Right ventricle myocardium inferior (tissue), 1 donor: Measurements from ENCODE around the gene NUDT4. TPM values are rescaled to one million over a fixed set of nuclear protein-coding genes. Genes with fewer than 3 reads are reported as not detected.

ENCODE experiments used
- ATAC-seq: fragments of 200-7000 bp; cut with Tn5 transposase; one replicate; pipeline ENCODE4 v1.9.1; 2020; ENCODE audit warnings: mild to moderate bottlenecking, moderate library complexity
- DNase-seq: peaks from one replicate; pipeline ENCODE4 v3.0.0; 2021; ENCODE audit errors: missing footprints
- intact Hi-C: fragments of 100-400 bp; cut with DNase I; formaldehyde crosslinking; loops from one replicate; pipeline ENCODE4 v1.11.0; 2022
- total RNA-seq: library from RNA; stranded (reverse); fragmentation: NEBNext Ultra II Directional; extraction: Animal tissue kit (Norgen Biotek cat#: 25700); gene quantifications from one replicate; pipeline ENCODE4 v1.2.1, GENCODE V29; 2021
- donor health status: DM: no; HTN: yes; CAD: no; lungs with severe emphysema.

NUDT4 gene
- total RNA-seq, 1 donor from 2014 or later, result 445 TPM

GRCh38 chr12:93442411-93443340 lies 65.0 kb downstream of the NUDT4 start:
- DNase-seq (no peak), ATAC-seq (peak; percentile 1)
- intact Hi-C loops, result no loop called here

- DNase-seq, result peak; percentile 42
- no peak for ATAC-seq
- intact Hi-C loops, result no loop called here
Measured at GRCh38 chr12:93443576-93443975, 65.9 kb downstream of the NUDT4 start.

- no peak for ATAC-seq
- DNase-seq, result no peak
- intact Hi-C loops, result no loop called here
Measured at GRCh38 chr12:93447555-93448290, 70.0 kb downstream of the NUDT4 start.

DNA sequence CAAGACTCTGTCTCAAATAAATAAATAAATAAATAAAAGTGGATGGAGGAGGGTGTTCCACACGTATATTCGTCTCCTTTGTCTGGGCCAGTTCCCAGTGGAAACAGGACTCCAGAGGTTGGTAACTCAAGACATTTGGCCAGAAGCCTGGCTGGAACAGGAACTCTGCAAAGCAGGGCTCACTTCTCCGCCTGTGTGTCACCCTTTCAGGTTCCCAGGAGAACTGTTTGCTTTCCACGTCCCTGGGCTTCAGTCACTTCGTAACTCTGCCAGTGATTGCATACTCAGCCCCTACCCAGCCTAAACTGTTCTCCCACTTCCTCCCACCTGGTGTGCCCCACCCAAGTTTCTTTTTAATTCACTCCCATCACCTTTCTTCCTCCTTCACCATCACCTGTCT lies 71.1 kb downstream of the NUDT4 start:
- intact Hi-C loops, result no loop called here
- ATAC-seq (no peak), DNase-seq (peak; percentile 5)

DNA sequence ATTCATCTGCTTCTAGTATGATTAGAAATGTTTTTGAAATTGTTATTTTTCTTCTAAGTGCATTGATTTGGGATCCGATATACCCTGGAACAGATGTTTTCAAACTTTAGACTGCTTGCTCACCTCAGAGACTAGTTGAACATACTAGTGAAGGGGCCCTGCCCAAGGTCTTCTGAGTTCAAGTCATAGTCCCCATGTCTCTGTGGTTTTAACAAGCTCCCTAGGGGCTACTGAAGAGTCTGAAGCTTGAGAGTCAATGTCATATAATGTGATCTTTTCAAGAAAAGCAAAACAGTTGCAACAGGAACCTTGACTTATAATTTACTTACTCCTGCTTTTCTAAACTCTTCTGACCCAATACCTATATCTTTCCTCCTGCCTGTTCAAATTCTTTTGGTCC lies 71.6 kb downstream of the NUDT4 start:
- intact Hi-C loops, result no loop called here
- ATAC-seq, result no peak
- no peak for DNase-seq

- peak; percentile 21 for DNase-seq
- no peak for ATAC-seq
- intact Hi-C loops, result no loop called here
Measured at GRCh38 chr12:93451423-93452158, 73.9 kb downstream of the NUDT4 start.

DNA sequence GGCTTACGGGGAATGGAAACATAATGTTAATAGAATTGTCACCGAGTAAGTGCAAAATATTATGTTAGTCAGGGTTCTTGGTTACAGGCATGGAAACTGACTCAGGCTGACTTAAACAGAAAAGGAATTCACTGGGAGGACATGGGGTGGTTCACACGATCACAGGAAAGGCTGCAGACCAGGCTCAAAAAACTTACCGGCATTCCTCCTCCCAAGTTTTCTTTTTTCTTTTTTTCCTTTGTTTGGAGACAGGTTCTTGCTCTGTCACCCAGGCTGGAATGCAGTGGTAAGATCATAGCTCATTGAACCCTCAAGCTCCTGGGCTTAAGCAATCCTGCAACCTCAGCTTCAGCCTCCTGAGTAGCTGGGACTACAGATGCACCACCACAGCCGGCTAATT lies 75.9 kb downstream of the NUDT4 start:
- ATAC-seq, result no peak
- intact Hi-C loops, result no loop called here
- DNase-seq, result no peak

DNA sequence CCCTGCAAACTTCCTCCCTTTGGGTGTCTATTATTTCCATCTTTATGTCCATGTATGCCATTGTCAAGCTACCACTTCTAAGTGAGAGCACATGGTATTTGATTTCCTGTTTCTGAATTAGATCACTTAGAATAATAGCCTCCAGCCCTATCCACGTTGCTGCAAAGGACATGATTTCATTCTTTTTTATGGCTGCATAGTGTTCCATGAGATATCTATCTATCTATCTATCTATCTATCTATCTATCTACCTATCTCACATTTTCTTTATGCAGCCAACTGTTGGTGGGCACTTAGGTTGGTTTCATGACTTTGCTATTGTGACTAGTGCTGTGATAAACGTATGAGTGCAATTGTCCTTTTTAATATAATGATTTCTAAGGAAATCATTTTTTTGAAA lies 78.4 kb downstream of the NUDT4 start:
- DNase-seq (no peak), ATAC-seq (no peak)
- intact Hi-C loops, result no loop called here

Other genes with a start within 250 kb of the NUDT4 start
- 87.1 TPM for gene UBE2N, start 64.0 kb downstream of the NUDT4 start, total RNA-seq
- gene MRPL42, start 89.6 kb downstream of the NUDT4 start, total RNA-seq, result 41.5 TPM
- 7.2 TPM for gene SOCS2, start 194.8 kb downstream of the NUDT4 start, total RNA-seq